ENCODE measurements around the gene BNIP5.

Gene BNIP5

GRCh38 chr6:36290668-36291620 is 45.7 kb downstream of the BNIP5 start:
- no peak for DNase-seq

DNA sequence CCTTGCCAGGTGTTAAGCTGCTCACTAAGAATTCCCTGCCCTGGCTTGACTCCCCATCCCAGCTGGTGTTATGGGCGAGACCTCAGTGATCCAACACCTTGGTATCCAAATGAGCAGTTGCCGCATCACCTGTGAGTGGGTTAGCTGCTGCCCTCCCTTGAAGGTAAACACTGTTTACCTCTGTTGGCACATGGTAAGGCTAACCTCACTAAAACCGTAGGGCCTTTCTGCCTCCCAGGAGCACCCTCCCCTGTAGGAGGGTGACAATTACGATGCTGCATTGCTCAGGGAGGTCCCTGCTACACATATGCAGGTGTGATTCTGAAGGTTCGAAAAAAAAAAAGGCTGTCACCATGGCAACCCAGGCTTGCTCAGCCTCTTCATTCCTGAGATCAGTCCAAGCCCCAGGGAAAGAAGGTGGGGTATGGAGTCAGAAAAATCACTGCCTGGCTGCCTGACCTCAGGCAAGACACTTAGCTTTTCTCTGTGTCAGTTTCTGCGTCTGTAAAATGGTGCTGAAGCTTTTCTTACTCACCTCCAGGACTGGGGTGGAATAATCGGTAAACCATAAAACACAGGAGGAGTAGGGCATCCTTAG is 47.3 kb downstream of the BNIP5 start:
- no peak for DNase-seq

- no peak for DNase-seq
Measured at GRCh38 chr6:36286858-36287257, 49.8 kb downstream of the BNIP5 start.

GRCh38 chr6:36285797-36286196 is 50.9 kb downstream of the BNIP5 start:
- DNase-seq = no peak

DNA sequence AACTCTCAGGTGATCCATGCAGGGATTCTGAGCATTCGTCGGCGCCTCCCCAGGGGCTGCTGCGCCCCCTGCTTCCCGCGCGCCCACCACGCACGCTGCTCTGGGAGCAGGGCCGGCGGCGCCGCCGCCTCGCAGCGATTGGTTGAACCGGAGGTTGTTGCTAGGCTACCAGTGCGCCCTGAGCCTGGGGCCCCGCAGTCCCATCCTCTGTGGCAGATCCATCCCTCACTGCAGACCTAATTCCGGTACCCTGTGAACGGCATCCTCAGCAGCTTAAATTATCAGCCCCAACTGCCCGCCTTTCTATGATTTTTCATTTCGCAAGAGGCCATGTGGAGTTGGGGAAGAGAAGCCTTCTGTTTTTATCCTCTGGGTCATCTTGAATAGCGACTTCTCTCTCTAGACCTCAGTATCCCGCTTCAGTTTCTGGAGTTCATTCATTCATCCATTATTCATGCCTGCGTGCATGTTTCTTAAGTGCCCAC is 51.5 kb downstream of the BNIP5 start:
- DNase-seq = no peak

DNA sequence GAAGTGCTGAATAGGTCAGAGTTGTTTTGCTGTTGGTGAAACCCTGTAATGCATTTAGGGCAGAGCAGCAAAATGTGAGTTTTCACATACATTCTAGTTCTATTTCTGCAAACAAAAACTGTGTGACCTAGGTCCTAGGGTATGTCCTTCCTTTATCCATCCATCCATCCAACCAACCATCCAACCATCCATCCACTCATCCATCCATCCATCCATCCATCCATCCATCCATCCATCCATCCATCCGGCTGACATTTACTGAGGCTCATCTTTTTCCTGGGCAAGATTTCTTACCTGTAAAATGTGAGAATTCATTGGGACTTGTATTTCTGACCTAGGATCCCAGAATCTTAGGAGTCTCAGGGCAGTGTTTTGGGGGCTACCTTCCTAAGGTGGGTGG is 52.3 kb downstream of the BNIP5 start:
- DNase-seq = no peak

GRCh38 chr6:36283608-36284007 is 53.1 kb downstream of the BNIP5 start:
- no peak for DNase-seq

DNA sequence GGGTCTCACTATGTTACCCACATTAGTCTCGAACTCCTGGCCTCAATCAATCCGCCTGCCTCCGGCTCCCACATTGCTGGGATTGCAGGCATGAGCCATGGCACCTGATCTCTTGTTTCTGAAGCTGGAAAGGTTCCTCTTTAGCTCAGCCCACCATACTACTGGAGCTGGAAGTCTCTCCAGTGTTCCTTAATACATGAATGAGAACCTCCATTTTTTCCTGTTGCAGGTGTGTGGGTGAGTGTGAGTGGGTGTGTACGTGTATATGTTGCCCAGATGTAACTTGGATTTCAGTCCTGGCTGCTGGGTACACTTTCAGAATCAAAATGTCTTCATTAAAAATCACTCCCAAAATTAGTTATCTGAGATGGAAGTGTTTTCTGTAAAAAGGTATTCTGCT is 55.7 kb downstream of the BNIP5 start:
- no peak for DNase-seq

- DNase-seq = no peak
Measured at GRCh38 chr6:36280467-36280866, 56.2 kb downstream of the BNIP5 start.

- no peak for DNase-seq
Measured at GRCh38 chr6:36277946-36278470, 58.7 kb downstream of the BNIP5 start.

GRCh38 chr6:36276581-36277536 is 59.8 kb downstream of the BNIP5 start:
- no peak for DNase-seq

- DNase-seq = no peak
Measured at GRCh38 chr6:36273802-36274514, 62.7 kb downstream of the BNIP5 start.

DNA sequence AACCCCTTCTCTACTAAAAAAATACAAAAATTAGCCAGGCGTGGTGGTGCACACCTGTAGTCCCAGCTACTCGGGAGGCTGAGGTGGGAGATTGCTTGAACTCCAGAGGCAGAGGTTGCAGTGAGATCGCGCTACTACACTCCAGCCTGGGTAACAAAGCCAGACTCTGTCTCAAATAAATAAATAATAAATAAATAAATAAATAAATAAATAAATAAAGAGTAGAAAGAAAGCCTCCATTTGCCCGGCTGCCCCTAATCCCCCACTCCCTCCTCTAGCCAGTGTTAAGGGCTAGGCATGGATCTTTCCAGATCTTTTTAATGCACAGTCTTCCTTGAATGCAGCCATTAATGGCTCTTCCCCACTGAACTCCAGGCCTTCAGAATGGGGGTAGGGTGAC is 63.6 kb downstream of the BNIP5 start:
- DNase-seq = no peak

GRCh38 chr6:36272234-36272633 is 64.5 kb downstream of the BNIP5 start:
- no peak for DNase-seq

- DNase-seq = no peak
Measured at GRCh38 chr6:36269834-36270705, 66.6 kb downstream of the BNIP5 start, which contains the start of gene PNPLA1. TSS of gene PNPLA1 (plus strand) at chr6:36270060. CDS start at chr6:36270460, 400 bp downstream.

DNA sequence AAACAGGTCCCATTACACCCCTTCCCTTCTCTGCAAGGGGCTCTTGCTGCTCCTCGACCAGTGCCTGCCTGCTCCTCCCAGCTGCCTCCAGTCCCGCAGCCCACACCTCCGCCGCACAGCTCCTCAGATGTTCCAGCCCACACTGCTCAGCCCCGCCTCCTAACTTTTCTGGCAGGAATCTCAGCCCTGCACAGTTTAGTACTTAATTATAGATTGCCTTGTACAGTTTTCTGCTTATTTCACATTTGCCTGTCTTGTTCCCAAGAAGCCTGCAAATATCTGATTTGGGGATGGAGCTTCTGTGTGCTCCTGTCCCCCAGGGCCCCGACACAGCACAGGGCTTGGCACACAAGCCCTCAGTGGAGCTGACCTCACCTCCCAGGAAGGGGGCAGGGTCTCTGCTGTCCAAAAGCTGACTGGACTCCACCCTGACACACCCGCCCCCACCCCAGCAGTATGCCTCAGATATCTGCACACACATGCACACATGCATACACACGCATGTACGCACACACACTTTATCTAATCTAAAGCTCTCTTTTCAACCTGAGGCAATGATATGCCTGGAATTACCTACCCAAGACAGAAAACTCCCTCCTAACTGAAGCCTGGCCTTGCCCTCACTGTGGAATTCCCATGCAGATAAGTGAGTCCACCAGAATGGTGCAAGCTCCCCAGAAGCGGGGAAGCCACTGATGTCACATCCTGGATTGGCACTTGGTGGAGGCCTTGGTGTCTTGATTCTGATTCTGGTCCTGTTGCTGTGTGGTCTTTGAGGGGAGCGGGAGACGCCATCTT is 68.0 kb downstream of the BNIP5 start:
- no peak for DNase-seq

DNA sequence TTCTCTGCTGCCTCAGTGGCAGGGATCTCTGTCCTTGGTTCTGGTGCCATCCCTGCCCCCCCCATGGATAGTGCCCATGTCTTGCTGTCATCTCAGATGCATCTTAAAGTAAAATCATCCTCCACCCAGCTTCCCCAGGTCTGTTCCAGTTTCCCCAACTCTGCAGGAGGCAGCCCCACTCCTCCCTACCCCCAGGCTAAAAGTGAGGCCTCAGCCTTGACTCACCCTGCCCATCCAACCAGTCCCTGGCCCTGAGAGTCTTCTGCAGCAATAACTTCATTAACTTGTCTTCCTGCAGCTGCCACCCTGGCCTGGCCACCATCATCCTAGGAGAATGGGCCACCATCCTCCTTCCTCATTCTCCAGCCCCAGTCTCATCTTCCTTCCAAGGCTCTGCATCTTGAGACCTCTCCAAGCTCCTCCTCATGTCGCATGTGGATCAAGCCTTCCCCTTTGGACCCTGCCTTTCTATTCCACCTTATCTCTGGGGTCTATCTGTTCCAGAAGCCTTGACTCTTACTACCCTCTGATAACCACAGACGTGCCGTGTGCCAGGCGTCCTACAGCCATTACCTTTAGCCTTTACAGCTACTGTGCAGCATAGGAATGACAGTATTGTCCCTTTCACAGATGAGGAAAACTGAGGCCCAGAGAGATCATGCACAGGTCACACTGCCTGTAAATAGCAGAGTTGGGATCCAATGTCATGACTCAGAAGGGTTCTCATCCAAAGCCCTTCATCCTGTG is 68.8 kb downstream of the BNIP5 start:
- DNase-seq = no peak

- no peak for DNase-seq
Measured at GRCh38 chr6:36266913-36267644, 69.6 kb downstream of the BNIP5 start.

Data from 8988T (cell line).